Loucy (cell line): ENCODE data around the gene TFAP2C.

ENCODE experiments used
- H2AFZ ChIP-seq: fragments of 200-600 bp; sonication (generic); 2 replicates; pipeline ENCODE4 v1.6.0; 2016; ENCODE audit warnings: antibody characterized with exemption, mild to moderate bottlenecking, low read length, moderate library complexity
- H3F3A ChIP-seq: fragments of 200-600 bp; 2 replicates; pipeline ENCODE4 v1.6.0; 2016; ENCODE audit warnings: antibody characterized with exemption, low read depth, mild to moderate bottlenecking
- H3K27me3 ChIP-seq: fragments of 200-600 bp; sonication (generic); 2 replicates; pipeline ENCODE4 v1.6.1; 2014; ENCODE audit warnings: low read length, mild to moderate bottlenecking; ENCODE audit not compliant: insufficient read depth, poor library complexity, severe bottlenecking
- H3K36me3 ChIP-seq: fragments of 200-600 bp; sonication (generic); 2 replicates; pipeline ENCODE4 v1.6.1; 2016; ENCODE audit warnings: low read length; ENCODE audit not compliant: insufficient read depth
- H3K4me1 ChIP-seq: fragments of 200-600 bp; sonication (generic); 2 replicates; pipeline ENCODE4 v1.5.1; 2014; ENCODE audit warnings: low read length, mild to moderate bottlenecking; ENCODE audit not compliant: insufficient read depth, poor library complexity, severe bottlenecking
- H3K4me2 ChIP-seq: fragments of 200-600 bp; sonication (generic); 2 replicates; pipeline ENCODE4 v1.6.0; 2014; ENCODE audit warnings: antibody characterized with exemption, low read length, low read depth, mild to moderate bottlenecking; ENCODE audit not compliant: poor library complexity, severe bottlenecking
- H3K4me3 ChIP-seq: fragments of 200-600 bp; sonication (generic); 2 replicates; pipeline ENCODE4 v1.5.1; 2014; ENCODE audit warnings: low read length, mild to moderate bottlenecking, mixed read lengths; ENCODE audit not compliant: poor library complexity, severe bottlenecking
- H3K79me2 ChIP-seq: fragments of 200-600 bp; sonication (generic); 2 replicates; pipeline ENCODE4 v1.6.1; 2014; ENCODE audit warnings: low read length; ENCODE audit not compliant: insufficient read depth
- H3K9ac ChIP-seq: fragments of 200-600 bp; sonication (generic); 2 replicates; pipeline ENCODE4 v1.6.0; 2014; ENCODE audit warnings: mild to moderate bottlenecking, low read depth, low read length, moderate library complexity; ENCODE audit not compliant: poor library complexity, severe bottlenecking
- H3K9me2 ChIP-seq: fragments of 200-600 bp; sonication (generic); replicated peaks from 2 replicates; pipeline ENCODE4 v1.6.1; 2016; ENCODE audit warnings: low read depth, low read length, mixed read lengths
- H3K9me3 ChIP-seq: fragments of 200-600 bp; sonication (generic); 2 replicates; pipeline ENCODE4 v1.6.1; 2014; ENCODE audit warnings: mild to moderate bottlenecking, antibody characterized with exemption, low read length, low read depth; ENCODE audit not compliant: insufficient read depth
- H4K20me1 ChIP-seq: fragments of 200-600 bp; sonication (generic); 2 replicates; pipeline ENCODE4 v1.6.0; 2014; ENCODE audit warnings: antibody characterized with exemption, low read length, mild to moderate bottlenecking; ENCODE audit not compliant: insufficient read depth, poor library complexity, severe bottlenecking
- CTCF ChIP-seq: fragments of 200-600 bp; sonication (generic); conservative IDR thresholded peaks from 2 replicates; pipeline ENCODE4 v1.5.1; 2014; ENCODE audit warnings: mild to moderate bottlenecking, antibody characterized with exemption, low read length
- EZH2phosphoT487 ChIP-seq: fragments of 200-600 bp; IDR thresholded peaks from 2 replicates; pipeline ENCODE4 v1.6.1; 2018; ENCODE audit warnings: antibody characterized with exemption, mild to moderate bottlenecking, moderate library complexity, borderline replicate concordance

Gene TFAP2C

DNA sequence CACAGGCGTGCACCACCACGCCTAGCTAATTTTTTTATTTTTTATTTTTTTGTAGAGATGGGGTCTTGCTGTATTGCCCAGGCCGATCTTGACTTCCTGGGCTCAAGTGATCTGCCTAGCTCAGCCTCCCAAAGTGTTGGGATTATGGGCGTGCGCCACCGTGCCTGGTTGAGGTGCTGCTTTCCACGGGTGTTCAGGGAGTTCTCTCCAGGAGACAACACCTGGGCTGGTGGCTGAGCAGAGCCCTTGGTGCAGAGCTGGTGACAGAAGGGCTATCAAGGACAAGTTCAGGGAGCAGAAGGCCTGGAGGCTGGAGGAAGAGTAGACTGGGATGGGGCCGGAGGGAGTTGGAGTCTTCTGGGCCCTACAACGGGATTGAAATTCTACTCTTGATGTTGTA, 34.6 kb downstream of the TFAP2C start:
- no peaks in the 10 kb centered on the region for H4K20me1 ChIP-seq
- H3K36me3 ChIP-seq, result no peaks in the 10 kb centered on the region
- no peaks in the 10 kb centered on the region for H3K79me2 ChIP-seq
- TF ChIP-seq CTCF (no peak), EZH2phosphoT487 (no peak)
- no peak overlapping the region for H3K4me3 ChIP-seq
- no peaks in the 10 kb centered on the region; the same call in 1 of the 2 replicates for H3K9me3 ChIP-seq
- H3K4me2 ChIP-seq, result no peak overlapping the region
- no peaks in the 10 kb centered on the region for H3K9me2 ChIP-seq
- H3K4me1 ChIP-seq, result no peaks in the 10 kb centered on the region
- H3K9ac ChIP-seq, result no peak overlapping the region
- no peaks in the 10 kb centered on the region for H3F3A ChIP-seq
- no peak overlapping the region for H2AFZ ChIP-seq
- H3K27me3 ChIP-seq, result no peaks in the 10 kb centered on the region

DNA sequence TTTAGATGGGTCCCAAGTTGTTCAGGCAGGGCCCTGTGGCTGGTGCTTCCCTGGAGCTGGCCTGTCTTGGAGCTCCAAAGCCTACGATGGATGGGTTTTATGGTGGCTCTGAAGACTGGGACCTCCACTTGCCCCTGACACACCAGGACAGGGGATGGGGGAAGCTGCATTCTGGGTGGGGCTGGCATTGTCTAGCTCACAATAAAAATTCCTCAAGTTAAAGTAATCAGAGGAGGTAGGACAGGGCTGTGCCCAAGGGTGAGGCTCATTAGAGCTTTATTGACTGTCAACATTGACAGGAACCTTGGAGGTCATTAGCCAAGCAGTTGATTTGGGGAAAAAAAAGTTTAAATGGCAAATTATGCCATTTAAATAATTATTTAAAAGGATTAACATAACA, 35.7 kb downstream of the TFAP2C start:
- H3K4me2 ChIP-seq, result no peak overlapping the region
- no peaks in the 10 kb centered on the region for H3K36me3 ChIP-seq
- TF ChIP-seq EZH2phosphoT487 (no peak), CTCF (no peak)
- H3K9me3 ChIP-seq, result no peaks in the 10 kb centered on the region; the same call in 1 of the 2 replicates
- no peaks in the 10 kb centered on the region for H3K27me3 ChIP-seq
- no peak overlapping the region for H3K9ac ChIP-seq
- H3K79me2 ChIP-seq, result no peaks in the 10 kb centered on the region
- H3K4me1 ChIP-seq, result no peaks in the 10 kb centered on the region
- no peak overlapping the region for H3K4me3 ChIP-seq
- H4K20me1 ChIP-seq, result no peaks in the 10 kb centered on the region
- H3K9me2 ChIP-seq, result no peaks in the 10 kb centered on the region
- H2AFZ ChIP-seq, result no peak overlapping the region
- H3F3A ChIP-seq, result no peaks in the 10 kb centered on the region

DNA sequence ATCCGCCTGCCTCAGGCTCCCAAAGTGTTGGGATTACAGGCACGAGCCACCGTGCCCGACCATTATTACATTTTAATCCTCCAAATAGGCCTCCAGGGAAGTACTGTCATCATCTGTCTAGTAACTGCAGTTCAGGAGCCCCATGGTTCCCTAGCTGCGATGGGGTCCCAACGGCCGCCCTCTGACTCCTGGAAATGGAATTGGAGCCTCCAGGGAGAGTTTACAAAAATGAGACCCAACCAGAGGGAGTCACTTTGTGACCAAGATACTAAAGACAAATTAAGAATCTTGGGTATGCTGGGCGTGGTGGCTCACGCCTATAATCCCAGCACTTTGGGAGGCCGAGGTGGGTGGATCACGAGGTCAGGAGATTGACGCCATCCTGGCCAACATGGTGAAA, 36.7 kb downstream of the TFAP2C start:
- no peaks in the 10 kb centered on the region; the same call in 1 of the 2 replicates for H3K9me3 ChIP-seq
- H2AFZ ChIP-seq, result no peak overlapping the region
- H4K20me1 ChIP-seq, result no peaks in the 10 kb centered on the region
- H3K27me3 ChIP-seq, result no peaks in the 10 kb centered on the region
- no peaks in the 10 kb centered on the region for H3K79me2 ChIP-seq
- no peaks in the 10 kb centered on the region for H3K4me1 ChIP-seq
- H3K36me3 ChIP-seq, result no peaks in the 10 kb centered on the region
- H3K9ac ChIP-seq, result no peak overlapping the region
- no peaks in the 10 kb centered on the region for H3F3A ChIP-seq
- no peaks in the 10 kb centered on the region for H3K9me2 ChIP-seq
- H3K4me3 ChIP-seq, result no peak overlapping the region
- TF ChIP-seq EZH2phosphoT487 (no peak), CTCF (no peak)
- H3K4me2 ChIP-seq, result no peak overlapping the region
